NCI-H187 (cell line): ENCODE results near the gene ANO1.

Experiments
- DNase-seq, 2 experiments: peaks; one replicate each; lab custom pipeline; 2025; lab: John Stamatoyannopoulos, UW

The ANO1 gene

DNA sequence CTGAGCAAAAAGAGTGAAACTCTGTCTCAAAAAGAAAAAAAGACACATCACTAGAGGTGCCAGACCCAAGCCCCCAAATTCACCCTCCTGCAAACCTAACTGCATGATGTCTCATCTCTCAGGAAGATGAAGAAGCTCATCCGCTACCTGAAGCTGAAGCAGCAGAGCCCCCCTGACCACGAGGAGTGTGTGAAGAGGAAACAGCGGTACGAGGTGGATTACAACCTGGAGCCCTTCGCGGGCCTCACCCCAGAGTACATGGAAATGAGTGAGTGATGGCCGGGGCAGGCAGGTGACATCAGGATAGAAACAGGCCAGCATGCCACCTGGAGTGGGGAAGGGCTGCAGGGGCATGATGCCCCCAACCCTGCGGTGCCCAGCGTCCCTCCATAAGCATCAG, 89.0 kb downstream of the ANO1 start:
- DNase-seq: no peak

DNA sequence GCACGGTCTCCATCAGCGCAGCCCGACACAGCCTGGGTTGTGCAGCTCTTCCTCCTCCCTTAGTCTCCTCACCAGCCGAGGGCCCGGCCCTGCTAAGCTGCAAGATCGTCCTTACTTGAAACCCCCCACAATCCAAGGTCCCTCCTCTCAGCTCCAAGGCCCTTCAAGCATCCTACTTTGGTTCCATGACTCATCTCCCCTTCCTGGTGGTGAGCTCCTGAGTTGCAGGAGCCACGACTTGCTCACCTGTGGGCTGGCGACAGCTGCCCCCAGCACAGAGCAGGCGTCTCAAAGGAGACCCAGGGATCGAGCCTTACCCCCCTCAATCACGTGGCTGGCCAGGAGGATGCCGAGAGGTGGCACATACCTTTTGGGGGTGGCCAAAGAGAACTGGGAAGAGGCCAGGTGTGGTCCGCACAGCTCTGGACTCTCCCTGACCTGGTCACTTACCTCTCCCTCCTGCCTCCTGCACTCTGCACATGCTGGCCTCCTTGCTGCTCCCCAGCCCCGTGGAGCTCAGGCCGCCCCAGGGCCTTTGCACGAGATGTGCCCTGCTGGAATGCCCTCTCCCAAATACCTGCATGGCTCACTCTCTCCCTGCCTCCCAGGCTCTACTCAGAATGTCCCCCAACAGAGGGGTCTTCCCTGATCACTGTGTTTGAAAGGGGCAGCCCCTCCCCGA, 89.7 kb downstream of the ANO1 start:
- DNase-seq: no peak

DNA sequence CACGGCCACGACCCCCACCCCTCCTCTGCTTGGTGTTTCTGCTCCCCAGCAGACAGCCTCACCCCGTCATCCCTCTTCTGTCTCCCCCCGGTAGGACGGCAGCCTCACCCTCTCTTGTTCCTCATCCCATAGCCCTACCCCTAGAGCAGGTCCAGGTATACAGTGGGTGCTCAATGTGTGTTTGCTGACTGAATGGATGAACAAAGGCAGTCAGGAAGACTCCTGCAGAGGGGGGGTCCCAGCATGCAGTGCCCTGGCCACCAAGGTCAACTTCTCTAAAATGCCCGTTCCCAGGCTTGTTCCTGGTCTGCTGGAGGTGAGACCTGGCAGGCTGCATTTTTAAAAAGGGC, 90.3 kb downstream of the ANO1 start:
- no peak for DNase-seq

DNA sequence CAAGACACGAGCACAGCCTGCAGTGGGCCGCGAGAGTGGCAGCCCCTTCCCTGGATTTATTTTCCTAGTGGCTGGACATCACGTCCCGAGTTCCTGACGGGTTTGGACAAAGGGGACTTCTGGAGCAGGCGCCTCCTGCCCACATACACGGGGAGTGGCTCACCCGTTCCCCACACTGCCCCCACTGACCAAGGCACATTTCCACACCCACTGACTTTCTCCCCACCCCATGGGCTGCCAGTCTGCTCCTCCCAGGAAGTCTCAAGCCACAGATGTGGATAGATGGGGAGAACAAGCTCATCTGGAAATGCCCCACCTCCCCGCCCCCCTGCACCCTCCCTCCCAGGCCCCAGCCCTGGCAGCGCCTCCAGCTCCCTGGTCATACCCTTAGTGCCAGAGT, 91.0 kb downstream of the ANO1 start:
- no peak for DNase-seq

DNA sequence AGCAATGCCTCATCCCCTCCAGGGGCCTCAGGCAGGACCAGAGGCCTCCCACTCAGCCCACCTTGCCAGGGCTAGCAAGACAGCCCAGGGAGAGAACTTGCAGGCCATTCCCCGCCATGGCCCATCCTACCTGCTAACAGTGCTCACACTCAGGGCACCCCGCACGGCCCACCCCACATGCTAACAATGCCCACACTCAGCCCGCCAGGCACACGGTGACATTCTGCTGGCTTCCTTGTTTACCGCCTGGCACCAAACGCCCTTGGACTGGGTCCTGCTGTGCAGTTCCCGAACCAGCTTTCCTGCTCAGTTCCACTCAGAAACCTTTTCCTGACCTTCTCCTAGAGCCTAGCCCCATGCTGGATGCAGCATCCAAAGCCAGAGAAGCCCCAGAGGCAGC, 91.5 kb downstream of the ANO1 start:
- DNase-seq: no peak

DNA sequence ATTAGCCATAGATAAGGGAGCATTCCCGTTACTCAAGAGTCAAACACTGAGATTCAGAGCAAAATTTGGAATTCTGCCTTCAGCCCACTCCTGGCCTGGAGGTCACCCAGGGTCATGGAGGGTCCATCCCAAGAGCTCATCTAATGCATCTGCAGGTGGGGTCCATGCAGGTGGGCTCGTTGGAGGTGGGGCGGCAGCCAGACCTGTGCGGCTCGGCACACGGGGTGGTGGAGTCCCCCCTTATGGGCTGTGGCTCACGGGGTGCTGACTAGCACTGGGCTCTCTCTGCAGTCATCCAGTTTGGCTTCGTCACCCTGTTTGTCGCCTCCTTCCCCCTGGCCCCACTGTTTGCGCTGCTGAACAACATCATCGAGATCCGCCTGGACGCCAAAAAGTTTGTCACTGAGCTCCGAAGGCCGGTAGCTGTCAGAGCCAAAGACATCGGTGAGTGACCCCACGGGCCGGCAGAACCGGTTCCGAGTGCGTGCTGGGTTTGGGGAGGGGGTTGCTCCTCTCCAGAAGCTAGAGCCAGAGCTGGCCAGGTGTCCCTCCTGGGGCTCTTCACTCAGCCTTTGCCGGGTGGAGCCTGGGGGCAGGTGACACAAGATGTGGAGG, 92.6 kb downstream of the ANO1 start:
- DNase-seq: no peak

DNA sequence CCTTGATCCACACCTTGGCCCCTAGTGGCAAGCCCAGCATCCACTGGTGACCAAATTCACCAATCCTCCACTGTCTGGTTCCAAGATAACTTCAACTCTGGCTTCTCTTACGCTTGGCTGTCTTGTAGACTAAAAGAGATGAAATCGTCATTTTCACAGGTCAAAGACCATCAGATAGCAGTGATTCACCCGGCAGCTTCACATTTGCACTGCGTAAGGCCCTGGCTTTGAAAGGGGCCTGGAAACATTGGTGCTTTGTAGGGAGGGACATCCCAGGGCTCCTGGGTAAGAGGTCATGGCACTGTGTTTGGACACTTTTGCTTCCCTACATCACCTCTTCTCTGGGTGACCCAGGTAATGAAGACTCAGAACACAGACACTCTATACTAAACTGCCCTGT, 94.9 kb downstream of the ANO1 start:
- DNase-seq: no peak

DNA sequence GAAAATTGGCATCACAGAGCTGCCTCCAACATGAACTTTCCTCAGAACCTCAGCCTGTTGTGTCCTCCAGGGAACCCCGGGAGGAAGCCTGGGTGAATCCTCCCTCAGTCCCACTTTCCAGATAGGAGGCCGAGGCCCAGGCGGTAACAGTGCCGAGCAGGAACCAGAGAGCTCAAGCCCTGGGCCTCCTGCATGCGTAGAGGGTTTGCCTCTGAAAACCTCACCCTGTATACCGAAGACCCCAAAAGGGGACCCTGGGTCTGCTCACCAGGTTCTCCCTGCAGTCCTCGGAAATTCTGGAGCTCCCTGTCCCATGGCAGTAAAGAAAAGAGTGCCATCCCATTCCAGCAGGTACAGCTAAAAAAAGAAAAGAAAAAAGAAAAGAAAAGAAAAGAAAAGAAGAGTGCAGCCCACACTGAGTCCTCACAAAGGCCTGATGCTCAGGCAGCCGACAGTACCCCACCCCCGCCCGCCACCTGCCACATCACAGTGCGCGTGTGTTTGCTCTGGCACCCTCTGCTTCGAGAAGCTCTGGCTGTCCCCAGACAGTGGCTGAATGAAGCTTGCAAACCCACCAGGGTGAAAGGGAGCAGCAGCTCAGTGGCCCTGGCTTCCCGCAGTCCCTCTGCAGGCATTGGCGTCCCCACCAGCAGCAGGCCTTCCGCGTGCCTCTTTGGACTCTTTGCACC, 96.6 kb downstream of the ANO1 start:
- DNase-seq: no peak

DNA sequence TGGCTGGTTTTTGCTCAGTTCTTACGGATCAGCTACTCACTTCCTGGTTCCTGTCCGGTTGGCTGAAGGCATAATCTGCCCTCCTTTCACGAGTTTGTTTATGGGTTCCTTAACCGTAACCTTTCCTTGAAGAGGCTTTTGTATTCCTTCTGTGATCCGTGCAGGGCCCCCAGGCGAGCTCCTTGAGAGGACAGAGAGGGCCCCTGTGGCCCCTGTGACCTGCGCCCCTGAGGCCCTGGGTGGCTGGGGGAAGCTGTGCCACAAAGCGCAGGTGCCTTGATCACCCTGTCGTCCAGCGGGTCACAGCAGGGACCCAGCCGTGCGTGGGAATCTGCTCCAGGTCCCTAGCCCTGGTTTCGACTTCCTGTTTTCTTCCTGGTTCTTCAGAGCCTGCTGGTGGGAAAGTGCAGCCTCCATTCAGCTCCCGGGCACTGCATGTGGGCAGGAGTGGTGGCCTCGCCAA, 97.2 kb downstream of the ANO1 start:
- DNase-seq: no peak

DNA sequence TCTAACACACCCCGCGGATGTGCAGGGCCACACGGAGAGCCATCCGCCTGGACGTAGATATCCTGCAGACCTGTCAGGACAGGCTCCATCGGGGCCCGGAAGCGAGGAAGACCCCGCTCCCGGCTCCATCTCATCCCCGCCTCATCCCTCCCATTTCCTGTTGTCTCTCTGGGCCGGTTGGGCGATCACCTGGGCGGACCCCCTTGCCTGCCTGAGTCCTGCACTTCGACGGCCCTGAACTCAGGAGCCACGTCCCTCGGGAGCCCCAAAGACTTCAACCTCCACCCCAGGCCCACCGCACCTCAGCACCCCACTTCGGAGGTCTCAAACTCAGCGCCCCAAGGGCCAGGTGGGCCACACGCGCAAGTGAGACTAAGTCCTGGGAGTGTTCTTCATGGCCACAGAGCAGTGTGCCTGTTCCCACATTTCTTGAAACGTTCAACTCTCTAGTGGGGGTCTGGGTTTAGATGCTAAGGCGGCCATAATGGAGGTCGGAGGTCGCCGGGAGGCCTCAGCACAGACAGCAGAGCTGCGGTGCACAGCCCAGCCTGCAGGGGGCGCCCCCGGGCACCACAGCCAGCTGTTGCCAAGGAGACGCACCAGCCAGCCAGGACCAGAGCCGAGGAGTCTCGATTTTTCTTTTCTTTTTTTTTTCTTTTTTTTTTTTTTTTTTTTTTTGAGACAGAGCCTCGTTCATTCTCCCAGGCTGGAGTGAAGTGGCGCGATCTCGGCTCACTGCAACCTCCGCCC, 99.0 kb downstream of the ANO1 start:
- DNase-seq: no peak

DNA sequence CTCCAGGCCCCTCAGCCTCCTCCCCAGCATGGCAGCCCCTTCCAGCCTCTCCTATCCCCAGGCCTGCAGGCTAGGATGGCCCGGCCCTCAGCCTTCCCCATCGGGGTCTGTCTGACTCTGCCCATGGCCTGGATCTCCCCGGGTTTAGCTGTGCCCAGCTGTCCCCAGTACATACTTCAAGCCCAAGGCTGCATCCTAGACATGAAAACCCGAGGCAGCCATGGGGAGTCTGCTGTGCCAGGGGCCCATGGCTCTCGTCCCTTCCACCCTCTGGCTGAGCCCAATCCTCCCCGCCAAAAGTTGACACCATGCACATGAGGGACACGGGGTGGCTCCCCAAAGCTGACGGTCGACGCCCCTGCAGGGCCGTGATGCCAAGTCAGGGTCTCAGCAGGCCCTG, 102.8 kb downstream of the ANO1 start:
- no peak for DNase-seq

DNA sequence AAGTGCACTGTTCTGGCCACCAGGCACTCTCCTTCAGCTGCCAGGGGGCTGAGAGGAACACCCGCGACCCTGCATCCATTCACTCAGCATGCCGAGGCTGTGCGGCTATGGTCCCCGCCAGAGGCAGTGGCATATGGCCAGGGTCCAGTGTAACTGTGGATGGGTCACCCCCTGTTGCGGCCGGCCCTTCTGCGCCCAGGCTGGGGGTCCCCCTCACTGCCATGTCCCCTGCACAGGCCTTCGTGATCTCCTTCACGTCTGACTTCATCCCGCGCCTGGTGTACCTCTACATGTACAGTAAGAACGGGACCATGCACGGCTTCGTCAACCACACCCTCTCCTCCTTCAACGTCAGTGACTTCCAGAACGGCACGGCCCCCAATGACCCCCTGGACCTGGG, 104.1 kb downstream of the ANO1 start:
- DNase-seq: no peak

DNA sequence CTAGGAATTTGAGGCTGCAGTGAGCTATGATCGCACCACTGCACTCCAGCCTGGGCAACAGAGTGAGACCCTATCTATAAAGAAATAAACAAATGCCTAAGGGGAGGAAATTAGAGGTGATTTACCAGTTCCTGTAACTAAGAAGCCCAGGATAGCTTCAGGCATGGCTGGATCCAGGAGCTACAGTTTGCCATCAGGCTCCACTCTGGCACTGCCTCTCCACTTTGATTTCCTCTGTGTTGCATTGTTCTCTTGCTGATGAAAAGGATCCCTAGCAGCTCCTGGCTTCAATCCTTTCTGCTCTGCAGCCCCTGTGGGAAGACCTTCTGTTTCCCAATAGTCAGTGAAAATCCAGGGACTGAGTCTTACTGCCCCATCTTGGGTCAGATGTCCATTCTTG, 104.9 kb downstream of the ANO1 start:
- no peak for DNase-seq

DNA sequence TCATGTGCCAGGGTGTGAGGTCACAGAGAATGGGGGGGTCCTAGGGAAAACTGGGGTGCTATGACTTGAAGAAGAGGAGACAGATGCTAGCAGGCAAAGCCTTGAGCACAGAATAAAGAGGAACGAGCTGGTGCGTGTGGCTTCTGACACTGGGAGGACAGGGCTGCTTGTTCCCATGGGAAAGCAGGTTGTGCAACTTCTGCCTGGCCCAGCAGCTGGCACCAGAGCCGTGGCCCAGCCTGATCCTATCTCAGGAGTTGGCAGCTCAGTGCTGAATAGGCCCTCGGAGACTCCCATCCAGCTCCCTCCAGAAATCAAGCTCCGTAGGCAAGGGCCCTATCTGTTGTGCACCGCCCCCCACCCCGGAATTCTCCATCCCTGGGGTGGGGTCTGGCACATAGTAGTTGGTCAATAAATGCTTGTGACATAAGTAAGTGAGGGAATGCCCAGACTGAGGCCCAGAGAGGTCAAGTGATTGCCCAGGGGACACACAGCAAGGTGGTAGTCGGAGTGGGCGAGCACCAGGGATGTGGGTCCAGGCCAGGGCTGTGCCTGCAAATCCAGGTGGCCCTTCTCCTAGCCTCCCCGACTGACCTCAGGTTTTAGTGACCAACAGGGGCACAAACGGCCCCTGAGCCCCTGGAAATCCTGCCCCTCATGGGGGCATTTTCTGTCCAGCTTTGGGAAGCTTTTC, 105.5 kb downstream of the ANO1 start:
- DNase-seq: no peak

DNA sequence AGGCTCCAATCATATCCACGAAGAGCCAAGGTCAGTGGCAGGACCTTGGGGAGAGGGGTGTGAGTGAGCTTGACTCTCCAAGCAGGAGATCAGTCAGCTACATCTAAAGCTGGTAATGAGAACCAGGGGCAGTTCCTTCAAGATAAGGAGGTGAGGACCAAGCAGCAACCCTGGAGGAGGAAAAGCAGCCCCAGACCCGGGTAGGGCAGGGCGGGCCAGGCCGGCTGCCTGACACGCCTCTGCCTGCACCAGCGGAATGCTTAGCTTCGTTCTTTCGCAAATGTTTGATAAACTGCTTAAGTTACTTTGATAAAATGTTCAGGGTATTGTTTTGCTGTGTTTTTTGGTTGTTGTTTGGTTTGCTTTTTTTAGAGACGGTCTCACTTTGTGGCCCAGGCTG, 106.3 kb downstream of the ANO1 start:
- DNase-seq: no peak

DNA sequence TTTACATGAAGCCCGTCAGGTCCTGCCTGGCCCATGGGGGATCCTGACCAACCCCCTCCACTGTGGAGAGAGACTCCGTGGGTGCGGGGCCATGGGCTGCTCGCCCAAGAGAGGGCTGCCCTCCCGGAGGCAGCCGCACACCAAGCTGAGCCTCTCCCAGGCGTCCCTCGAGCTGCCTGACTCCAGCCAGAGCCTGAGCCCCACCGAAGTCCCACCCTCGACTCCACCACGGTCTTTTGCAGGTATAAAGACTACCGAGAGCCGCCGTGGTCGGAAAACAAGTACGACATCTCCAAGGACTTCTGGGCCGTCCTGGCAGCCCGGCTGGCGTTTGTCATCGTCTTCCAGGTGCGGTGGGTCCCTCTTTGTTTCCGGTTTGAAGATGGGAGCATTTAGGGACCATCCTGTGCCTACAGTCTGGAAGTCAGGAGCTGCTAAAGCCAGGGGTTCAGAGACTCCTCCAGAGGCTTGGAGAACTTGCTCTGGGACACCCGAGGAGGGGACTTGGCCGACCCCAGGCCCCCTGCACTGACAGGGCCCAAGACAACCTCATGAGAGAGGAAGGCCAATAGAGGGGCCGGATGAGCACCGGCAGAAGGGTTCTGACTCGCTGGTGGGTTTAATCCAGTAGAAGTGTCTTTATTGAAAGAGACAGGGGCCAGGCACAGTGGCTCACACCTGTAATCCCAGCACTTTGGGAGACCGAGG, 107.4 kb downstream of the ANO1 start:
- no peak for DNase-seq

DNA sequence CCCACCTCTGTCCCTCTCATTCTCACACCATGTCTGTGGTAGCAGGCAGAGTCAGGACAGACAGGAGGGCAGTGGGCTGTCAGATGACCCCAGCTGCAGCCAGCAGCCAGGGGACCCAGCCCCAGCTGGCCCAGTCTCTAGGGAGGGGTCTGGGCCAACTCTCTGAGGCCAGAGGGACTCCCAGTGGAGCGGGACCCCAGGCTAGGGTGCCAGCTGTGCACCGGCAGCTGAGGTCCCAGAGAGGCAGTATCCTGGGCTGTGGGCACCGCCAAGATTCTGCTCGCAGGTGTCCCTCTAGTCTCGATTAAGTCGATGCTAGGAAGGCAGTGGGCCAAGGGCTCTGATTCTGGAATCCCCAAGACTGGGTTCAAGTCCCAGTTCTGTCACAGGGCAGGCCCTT, 108.3 kb downstream of the ANO1 start:
- no peak for DNase-seq

DNA sequence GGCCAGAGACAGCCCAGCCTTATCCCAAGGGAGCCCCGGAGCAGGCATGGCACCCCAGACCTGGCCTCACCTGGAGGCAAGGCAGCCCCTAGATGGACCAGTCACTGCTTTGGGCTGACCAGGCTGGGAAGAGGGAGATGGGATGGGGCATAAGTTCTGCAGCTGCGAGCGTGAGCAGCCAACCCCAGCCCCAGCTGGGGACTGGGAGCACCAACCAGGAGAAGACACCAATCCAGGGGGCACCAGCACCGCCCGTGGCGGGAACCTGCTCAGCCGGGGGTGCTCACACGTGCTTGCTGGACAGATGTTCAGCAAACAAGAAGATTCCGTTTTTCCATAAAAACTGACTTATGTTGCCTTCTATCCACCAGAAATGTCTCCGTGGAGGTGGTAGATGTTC, 108.8 kb downstream of the ANO1 start:
- no peak for DNase-seq

DNA sequence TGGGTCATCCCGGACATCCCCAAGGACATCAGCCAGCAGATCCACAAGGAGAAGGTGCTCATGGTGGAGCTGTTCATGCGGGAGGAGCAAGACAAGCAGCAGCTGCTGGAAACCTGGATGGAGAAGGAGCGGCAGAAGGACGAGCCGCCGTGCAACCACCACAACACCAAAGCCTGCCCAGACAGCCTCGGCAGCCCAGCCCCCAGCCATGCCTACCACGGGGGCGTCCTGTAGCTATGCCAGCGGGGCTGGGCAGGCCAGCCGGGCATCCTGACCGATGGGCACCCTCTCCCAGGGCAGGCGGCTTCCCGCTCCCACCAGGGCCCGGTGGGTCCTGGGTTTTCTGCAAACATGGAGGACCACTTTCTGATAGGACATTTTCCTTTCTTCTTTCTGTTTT, 109.7 kb downstream of the ANO1 start:
- DNase-seq: no peak

DNA sequence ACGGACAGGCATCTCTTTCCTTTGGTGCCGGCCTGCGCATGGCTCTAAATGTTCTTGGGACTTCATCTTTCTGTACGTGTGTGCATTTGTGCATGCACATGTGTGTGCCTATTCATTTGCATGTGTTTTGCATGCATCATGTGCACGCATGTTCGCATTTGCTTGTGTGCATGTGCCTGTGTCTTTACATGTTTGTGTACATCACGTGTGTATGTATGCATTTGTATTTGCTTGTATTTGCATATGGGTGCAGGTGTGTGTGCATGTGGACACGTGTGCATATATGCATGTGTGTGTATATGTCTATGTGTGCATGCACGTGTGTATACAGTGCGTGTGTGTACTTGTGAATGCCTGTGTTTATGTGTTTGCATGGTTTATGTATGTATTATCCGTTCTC, 111.5 kb downstream of the ANO1 start:
- DNase-seq: no peak

DNA sequence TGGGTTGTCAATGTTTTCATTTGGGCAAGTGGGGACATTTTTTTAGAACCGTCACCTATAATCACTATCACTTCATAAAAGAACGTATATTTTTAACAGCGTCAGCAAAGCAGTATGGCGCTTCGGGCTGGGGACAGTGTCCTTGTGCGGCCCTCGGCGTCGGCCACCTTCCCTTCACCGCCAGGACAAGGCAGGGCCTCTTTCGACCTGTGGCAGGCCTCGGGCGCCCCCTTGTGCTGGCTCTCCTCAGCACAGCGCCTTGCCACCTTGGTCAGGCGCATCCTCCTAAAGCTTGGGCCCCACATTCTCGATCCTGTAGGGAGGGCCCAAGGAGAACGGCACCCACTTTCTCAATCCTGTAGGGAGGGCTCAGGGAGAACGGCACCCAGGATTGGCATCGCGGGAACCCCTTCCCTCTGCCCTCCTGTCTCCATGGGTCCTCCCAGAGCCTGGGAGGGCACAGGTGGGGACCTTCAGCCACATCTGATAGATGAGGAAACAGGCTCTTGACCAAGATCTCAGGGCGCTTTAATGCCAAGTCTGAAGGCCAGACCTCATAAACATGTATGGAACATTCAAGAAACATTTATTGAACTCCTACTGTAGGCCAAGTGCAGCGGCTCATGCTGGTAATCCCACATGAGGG, 113.5 kb downstream of the ANO1 start:
- DNase-seq: peak; percentile 4 to 34
